Measurements from ENCODE around the gene TAOK2. TPM values are rescaled to one million over a fixed set of nuclear protein-coding genes. Genes with fewer than 3 reads are reported as not detected.

TAOK2 gene
- total RNA-seq, 1 donor: 10.5 TPM

- Histone ChIP-seq H3K4me1 (ENCODE audit: insufficient read depth, low read length) (peaks cover 10% of the 10 kb centered on the region), H3K27me3 (ENCODE audit: insufficient read depth, low read length) (no peaks in the 10 kb centered on the region), H3K4me3 (ENCODE audit: low read length) (no peak overlapping the region), H3K9me3 (ENCODE audit: low read depth, low read length) (no peaks in the 10 kb centered on the region)
These were observed 27.3 kb downstream of the TAOK2 start for GRCh38 chr16:30000735-30001631.

GRCh38 chr16:30002614-30003346, 29.1 kb downstream of the TAOK2 start:
- H3K4me3 ChIP-seq (ENCODE audit: low read length): no peak overlapping the region
- H3K4me1 ChIP-seq (ENCODE audit: insufficient read depth, low read length): no peaks in the 10 kb centered on the region
- H3K27me3 ChIP-seq (ENCODE audit: insufficient read depth, low read length): no peaks in the 10 kb centered on the region
- H3K9me3 ChIP-seq (ENCODE audit: low read depth, low read length): no peaks in the 10 kb centered on the region

- H3K27me3 ChIP-seq (ENCODE audit: insufficient read depth, low read length): no peaks in the 10 kb centered on the region
- no peaks in the 10 kb centered on the region for H3K4me1 ChIP-seq (ENCODE audit: insufficient read depth, low read length)
- H3K4me3 ChIP-seq (ENCODE audit: low read length): no peak overlapping the region
- no peaks in the 10 kb centered on the region for H3K9me3 ChIP-seq (ENCODE audit: low read depth, low read length)
These were observed 30.2 kb downstream of the TAOK2 start for GRCh38 chr16:30003670-30004423.

GRCh38 chr16:30004424-30004776, 30.7 kb downstream of the TAOK2 start:
- no peaks in the 10 kb centered on the region for H3K4me1 ChIP-seq (ENCODE audit: insufficient read depth, low read length)
- H3K4me3 ChIP-seq (ENCODE audit: low read length): no peak overlapping the region
- H3K9me3 ChIP-seq (ENCODE audit: low read depth, low read length): no peaks in the 10 kb centered on the region
- H3K27me3 ChIP-seq (ENCODE audit: insufficient read depth, low read length): no peaks in the 10 kb centered on the region

GRCh38 chr16:30004811-30005242, 31.2 kb downstream of the TAOK2 start:
- H3K4me1 ChIP-seq (ENCODE audit: insufficient read depth, low read length): no peaks in the 10 kb centered on the region
- H3K27me3 ChIP-seq (ENCODE audit: insufficient read depth, low read length): no peaks in the 10 kb centered on the region
- no peak overlapping the region for H3K4me3 ChIP-seq (ENCODE audit: low read length)
- H3K9me3 ChIP-seq (ENCODE audit: low read depth, low read length): no peaks in the 10 kb centered on the region

GRCh38 chr16:30005341-30006094, 31.9 kb downstream of the TAOK2 start:
- no peaks in the 10 kb centered on the region for H3K9me3 ChIP-seq (ENCODE audit: low read depth, low read length)
- peaks cover 6% of the 10 kb centered on the region for H3K27me3 ChIP-seq (ENCODE audit: insufficient read depth, low read length)
- no peak overlapping the region for H3K4me3 ChIP-seq (ENCODE audit: low read length)
- H3K4me1 ChIP-seq (ENCODE audit: insufficient read depth, low read length): peaks cover 3% of the 10 kb centered on the region

GRCh38 chr16:30006095-30006473, 32.4 kb downstream of the TAOK2 start:
- no peaks in the 10 kb centered on the region for H3K9me3 ChIP-seq (ENCODE audit: low read depth, low read length)
- H3K27me3 ChIP-seq (ENCODE audit: insufficient read depth, low read length): peaks cover 7% of the 10 kb centered on the region
- peaks cover 5% of the 10 kb centered on the region for H3K4me1 ChIP-seq (ENCODE audit: insufficient read depth, low read length)
- H3K4me3 ChIP-seq (ENCODE audit: low read length): no peak overlapping the region

GRCh38 chr16:30006659-30007377, 33.1 kb downstream of the TAOK2 start:
- Histone ChIP-seq H3K27me3 (ENCODE audit: insufficient read depth, low read length) (peaks cover 10% of the 10 kb centered on the region), H3K4me1 (ENCODE audit: insufficient read depth, low read length) (peaks cover 8% of the 10 kb centered on the region), H3K4me3 (ENCODE audit: low read length) (no peak overlapping the region), H3K9me3 (ENCODE audit: low read depth, low read length) (no peaks in the 10 kb centered on the region)

GRCh38 chr16:30007378-30007895, 33.8 kb downstream of the TAOK2 start:
- H3K4me1 ChIP-seq (ENCODE audit: insufficient read depth, low read length): peaks cover 8% of the 10 kb centered on the region
- H3K27me3 ChIP-seq (ENCODE audit: insufficient read depth, low read length): peaks cover 17% of the 10 kb centered on the region
- H3K4me3 ChIP-seq (ENCODE audit: low read length): no peak overlapping the region
- no peaks in the 10 kb centered on the region for H3K9me3 ChIP-seq (ENCODE audit: low read depth, low read length)

- no peaks in the 10 kb centered on the region for H3K9me3 ChIP-seq (ENCODE audit: low read depth, low read length)
- peaks cover 17% of the 10 kb centered on the region for H3K27me3 ChIP-seq (ENCODE audit: insufficient read depth, low read length)
- peaks cover 8% of the 10 kb centered on the region for H3K4me1 ChIP-seq (ENCODE audit: insufficient read depth, low read length)
- H3K4me3 ChIP-seq (ENCODE audit: low read length): no peak overlapping the region
These were observed 35.6 kb downstream of the TAOK2 start for GRCh38 chr16:30009085-30009862.

- H3K27me3 ChIP-seq (ENCODE audit: insufficient read depth, low read length): peaks cover 17% of the 10 kb centered on the region
- no peaks in the 10 kb centered on the region for H3K9me3 ChIP-seq (ENCODE audit: low read depth, low read length)
- H3K4me3 ChIP-seq (ENCODE audit: low read length): no peak overlapping the region
- H3K4me1 ChIP-seq (ENCODE audit: insufficient read depth, low read length): peaks cover 8% of the 10 kb centered on the region
These were observed 36.5 kb downstream of the TAOK2 start for GRCh38 chr16:30009990-30010843.

GRCh38 chr16:30010844-30011713, 37.4 kb downstream of the TAOK2 start, which contains the start of gene DOC2A:
DOC2A (minus strand) TSS chr16:30011027; CDS start chr16:30010222, 805 bp downstream.
- Histone ChIP-seq H3K4me3 (ENCODE audit: low read length) (no peak within 1 kb of the TSS), H3K9me3 (ENCODE audit: low read depth, low read length) (no peaks in the 10 kb centered on the region), H3K27me3 (ENCODE audit: insufficient read depth, low read length) (peaks cover 17% of the 10 kb centered on the region)

More at GRCh38 chr16:30010844-30011713, 37.4 kb downstream of the TAOK2 start, which contains the start of gene DOC2A:
- peaks cover 8% of the 10 kb centered on the region for H3K4me1 ChIP-seq (ENCODE audit: insufficient read depth, low read length)

All from mononuclear cell (primary cell).